HPDE6-E6E7 (cell line): ENCODE data around the gene PCYT1A.
"Not testable (repeated sequence)": the region's sequence is repeated elsewhere in the genome, so short reads cannot be mapped to it uniquely, and the experiment has no call there.

Source experiments
- DNase-seq: peaks from one replicate; pipeline ENCODE4 v3.0.0; 2011; ENCODE audit warnings: missing footprints; ENCODE audit errors: extremely low spot score

Gene PCYT1A

GRCh38 chr3:196287440-196288140, at the start of gene PCYT1A:
Gene PCYT1A, minus strand, starts transcription at chr3:196287726. Its CDS starts 17,195 bp downstream, at chr3:196270531.
- DNase-seq = peak; percentile 95

- no peak for DNase-seq
These were observed 49.0 kb upstream of the PCYT1A start for GRCh38 chr3:196336319-196337145.

GRCh38 chr3:196335503-196335948, 48.0 kb upstream of the PCYT1A start:
- DNase-seq = no peak

- no peak for DNase-seq
These were observed 47.5 kb upstream of the PCYT1A start for GRCh38 chr3:196334982-196335381.

- no peak for DNase-seq
These were observed 44.6 kb upstream of the PCYT1A start for GRCh38 chr3:196332168-196332567.

GRCh38 chr3:196327405-196327804, 39.9 kb upstream of the PCYT1A start:
- DNase-seq = no peak

- no peak for DNase-seq
These were observed 39.4 kb upstream of the PCYT1A start for GRCh38 chr3:196326936-196327335.

- DNase-seq = no peak
These were observed 36.2 kb upstream of the PCYT1A start for GRCh38 chr3:196323691-196324090.

GRCh38 chr3:196323016-196323415, 35.5 kb upstream of the PCYT1A start:
- DNase-seq = no peak

- DNase-seq = no peak
These were observed 33.6 kb upstream of the PCYT1A start for GRCh38 chr3:196321162-196321561.

GRCh38 chr3:196320137-196320536, 32.6 kb upstream of the PCYT1A start:
- peak; percentile 65 for DNase-seq

- DNase-seq = peak; percentile 95
These were observed 30.4 kb upstream of the PCYT1A start, which contains the start of gene DYNLT2B for GRCh38 chr3:196317687-196318467. Gene DYNLT2B, minus strand, starts transcription at chr3:196318240. Its CDS starts 88 bp downstream, at chr3:196318152.

GRCh38 chr3:196316799-196317686, 29.5 kb upstream of the PCYT1A start:
- DNase-seq = not testable (repeated sequence)

GRCh38 chr3:196315821-196316220, 28.3 kb upstream of the PCYT1A start:
- no peak for DNase-seq

- no peak for DNase-seq
These were observed 27.1 kb upstream of the PCYT1A start for GRCh38 chr3:196314597-196314996.

GRCh38 chr3:196314086-196314485, 26.6 kb upstream of the PCYT1A start:
- DNase-seq = not testable (repeated sequence)

- DNase-seq = not testable (repeated sequence)
These were observed 15.4 kb upstream of the PCYT1A start for GRCh38 chr3:196302960-196303359.

- not testable (repeated sequence) for DNase-seq
These were observed 15.0 kb upstream of the PCYT1A start for GRCh38 chr3:196302551-196302950.

- DNase-seq = no peak
These were observed 11.0 kb upstream of the PCYT1A start for GRCh38 chr3:196298521-196298920.

- DNase-seq = no peak
These were observed 4.9 kb upstream of the PCYT1A start for GRCh38 chr3:196292286-196292923.

GRCh38 chr3:196288141-196288460, 575 bp upstream of the PCYT1A start:
- no peak for DNase-seq
